NCI-H774 (cell line): Measurements from ENCODE around the gene UBR3.
"Not testable (repeated sequence)": the region's sequence is repeated elsewhere in the genome, so short reads cannot be mapped to it uniquely, and the experiment has no call there.

ENCODE experiments used
- DNase-seq: peaks from one replicate; lab custom pipeline; 2025; lab: John Stamatoyannopoulos, UW

UBR3 gene

DNA sequence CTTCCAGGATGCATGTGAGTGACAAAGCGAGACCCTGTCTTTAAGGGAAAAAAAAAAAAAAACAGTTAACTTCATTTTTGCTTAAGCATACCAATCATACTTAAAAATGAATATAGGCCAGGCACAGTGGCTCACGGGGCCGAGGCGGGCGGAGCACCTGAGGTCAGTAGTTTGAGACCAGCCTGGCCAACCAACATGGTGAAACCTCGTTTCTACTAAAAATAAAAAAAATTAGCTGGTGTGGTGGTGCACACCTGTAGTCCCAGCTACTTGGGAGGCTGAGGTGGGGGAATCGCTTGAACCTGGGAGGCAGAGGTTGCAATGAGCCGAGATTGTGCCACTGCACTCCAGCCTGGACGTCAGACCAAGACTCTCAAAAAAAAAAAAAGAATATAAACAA, 44.1 kb downstream of the UBR3 start:
- not testable (repeated sequence) for DNase-seq

DNA sequence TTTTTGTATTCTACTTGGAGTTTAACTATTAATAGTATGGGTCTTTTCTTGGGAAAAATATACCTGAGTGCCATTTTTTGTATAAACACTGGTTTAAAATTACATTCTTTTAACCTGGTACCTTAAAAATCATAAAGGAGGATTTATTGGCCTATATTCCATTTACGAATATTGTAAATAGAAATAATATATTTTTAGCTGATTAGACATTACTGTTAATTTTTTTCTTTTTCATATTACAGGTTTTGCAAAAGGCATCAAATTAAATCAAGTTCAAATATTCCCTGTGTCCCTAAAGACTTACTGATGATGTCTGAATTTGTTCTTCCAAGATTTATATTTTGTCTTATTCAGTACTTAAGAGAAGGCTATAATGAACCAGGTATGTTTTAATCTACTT, 44.7 kb downstream of the UBR3 start:
- no peak for DNase-seq

DNA sequence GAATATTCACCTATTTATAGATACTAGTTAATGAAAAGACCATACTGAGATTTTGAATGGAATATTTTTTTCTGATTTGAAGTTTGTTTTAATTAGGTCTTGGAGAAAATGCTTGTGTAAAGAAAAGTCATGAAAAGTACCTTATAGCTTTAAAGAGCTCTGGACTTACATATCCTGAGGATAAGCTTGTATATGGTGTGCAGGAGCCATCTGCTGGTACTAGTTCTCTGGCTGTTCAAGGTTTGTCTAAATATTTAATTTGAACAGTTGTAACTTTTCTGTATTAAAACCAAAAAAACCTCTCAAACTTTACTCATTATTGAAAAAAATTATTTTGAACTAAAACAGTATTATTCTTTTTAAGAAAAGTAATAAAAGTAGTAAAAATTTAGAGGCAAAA, 50.1 kb downstream of the UBR3 start:
- no peak for DNase-seq

DNA sequence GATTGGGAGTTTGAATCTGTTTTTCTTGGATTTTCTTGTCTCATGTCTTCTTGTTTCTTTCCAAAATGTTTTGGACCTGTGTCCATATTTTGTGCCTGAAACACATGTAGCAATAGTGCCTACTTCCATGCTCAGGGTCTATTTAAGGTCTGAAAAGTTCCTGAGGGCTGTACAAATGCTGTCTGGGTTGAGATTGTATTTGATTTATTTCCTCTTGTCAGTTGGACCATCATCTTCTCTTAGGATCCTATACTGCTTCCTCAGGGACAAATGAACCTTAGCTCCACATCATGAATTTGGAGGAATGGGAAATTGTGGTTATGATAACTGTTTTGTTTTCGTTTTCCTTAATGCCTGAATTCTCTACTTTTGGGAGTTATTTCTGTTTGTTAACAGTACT, 59.9 kb downstream of the UBR3 start:
- no peak for DNase-seq

DNA sequence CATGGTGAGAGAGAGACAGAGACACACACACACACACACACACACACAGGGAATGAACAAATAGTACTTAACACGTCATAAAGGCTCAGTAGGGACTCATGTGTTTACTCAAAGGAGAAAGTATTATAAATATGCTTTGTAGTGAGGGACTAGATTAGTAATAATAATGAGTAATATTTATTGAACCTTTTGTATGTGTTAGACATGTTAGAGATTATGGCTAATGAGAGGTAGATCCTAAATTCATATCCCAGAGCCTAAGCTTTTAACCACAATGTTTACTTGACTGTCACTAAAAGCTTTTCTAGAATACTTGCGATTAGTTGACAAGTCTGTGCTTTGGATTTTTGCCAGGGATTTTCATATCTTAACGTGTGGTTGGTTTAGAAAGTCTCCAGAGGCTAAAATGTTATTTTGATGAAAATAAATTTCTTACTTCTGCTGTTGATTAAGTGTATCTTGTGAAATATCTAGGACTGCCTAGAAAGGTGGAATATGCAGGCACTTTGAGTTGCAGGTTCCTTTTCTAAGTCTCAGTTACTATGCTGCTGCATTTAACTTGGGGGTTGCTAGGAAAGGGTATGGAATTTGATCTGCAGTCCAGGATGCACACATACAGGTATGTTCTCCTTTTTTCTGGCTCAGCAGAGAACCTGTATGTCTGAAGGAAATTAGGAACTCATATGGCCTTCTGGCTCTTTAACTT, 64.5 kb downstream of the UBR3 start:
- peak; percentile 57 for DNase-seq

DNA sequence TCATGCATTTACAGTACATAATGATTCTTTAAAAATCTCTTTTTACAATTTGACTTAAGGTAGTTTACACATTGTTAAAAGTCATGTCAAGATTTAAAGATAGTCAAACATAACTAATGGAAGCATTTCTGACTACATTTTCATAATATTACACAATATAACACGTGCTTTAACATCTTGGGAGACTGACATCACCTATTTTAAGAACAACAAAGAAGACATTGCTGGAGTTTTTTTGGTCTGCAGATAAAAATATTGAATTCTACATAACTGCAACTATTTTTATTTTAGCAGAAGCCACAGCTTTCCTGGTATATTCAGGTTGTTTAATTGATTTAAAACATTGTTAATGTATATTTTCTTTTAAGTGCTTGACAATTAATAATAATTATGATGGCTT, 65.7 kb downstream of the UBR3 start:
- no peak for DNase-seq

DNA sequence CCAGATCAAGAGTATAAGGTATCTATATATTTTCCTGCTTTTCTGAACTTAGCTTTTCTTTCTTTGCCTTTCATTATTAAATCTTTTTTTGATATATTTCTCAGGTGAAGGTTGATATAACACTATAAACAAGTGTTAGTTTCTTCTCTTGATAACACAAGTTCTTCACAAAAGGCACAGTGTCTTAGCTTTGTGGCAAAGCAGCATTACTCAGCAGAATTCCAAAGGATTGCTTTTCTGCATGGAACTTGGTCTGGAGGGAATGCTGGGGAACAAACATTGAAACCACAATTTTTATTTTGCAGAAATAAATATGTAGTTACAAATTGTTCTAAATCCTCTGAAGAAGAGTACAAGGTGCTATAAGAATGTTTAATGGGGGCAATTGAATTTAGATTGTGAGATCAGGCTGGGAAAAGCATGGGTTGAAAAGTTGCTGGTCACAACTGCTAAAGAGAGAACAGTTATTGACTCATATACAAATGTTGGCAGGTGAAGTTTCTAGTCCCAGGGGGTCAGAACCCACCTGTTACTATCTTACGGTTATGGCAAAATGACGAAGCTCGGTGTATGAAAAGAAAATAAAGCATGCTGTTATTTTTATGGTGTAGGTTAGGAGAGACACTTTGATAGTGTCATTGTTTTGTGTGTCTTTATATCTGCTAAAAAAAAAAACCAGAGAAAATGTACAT, 68.2 kb downstream of the UBR3 start:
- no peak for DNase-seq

DNA sequence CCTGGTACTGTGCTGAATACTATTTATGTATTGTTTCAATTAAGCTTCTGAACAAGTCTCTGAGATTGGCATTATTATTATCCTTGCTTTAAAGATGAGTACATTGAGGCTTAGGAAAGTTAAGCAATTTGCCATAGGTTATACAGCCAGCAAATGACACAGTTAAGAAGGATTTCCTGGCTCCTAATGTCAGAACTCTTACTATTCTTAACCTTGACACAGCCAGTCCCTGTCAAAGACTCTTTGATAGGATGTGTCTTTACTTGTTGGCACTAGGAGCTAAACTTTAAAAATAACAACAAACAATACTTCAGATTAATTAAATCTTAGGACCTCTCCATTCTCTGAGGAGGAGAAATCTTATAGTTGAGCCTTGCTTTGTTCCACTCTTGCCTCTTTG, 70.6 kb downstream of the UBR3 start:
- DNase-seq, result no peak

DNA sequence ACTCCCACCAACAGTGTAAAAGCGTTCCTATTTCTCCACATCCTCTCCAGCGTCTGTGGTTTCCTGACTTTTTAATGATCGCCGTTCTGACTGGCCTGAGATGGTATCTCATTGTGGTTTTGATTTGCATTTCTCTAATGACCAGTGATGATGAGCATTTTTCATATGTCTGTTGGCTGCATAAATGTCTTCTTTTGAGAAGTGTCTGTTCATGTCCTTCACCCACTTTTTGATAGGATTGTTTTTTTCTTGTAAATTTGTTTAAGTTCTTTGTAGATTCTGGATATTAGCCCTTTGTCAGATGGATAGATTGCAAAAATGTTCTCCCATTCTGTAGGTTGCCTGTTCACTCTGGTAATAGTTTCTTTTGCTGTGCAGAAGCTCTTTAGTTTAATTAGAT, 72.8 kb downstream of the UBR3 start:
- DNase-seq, result not testable (repeated sequence)

DNA sequence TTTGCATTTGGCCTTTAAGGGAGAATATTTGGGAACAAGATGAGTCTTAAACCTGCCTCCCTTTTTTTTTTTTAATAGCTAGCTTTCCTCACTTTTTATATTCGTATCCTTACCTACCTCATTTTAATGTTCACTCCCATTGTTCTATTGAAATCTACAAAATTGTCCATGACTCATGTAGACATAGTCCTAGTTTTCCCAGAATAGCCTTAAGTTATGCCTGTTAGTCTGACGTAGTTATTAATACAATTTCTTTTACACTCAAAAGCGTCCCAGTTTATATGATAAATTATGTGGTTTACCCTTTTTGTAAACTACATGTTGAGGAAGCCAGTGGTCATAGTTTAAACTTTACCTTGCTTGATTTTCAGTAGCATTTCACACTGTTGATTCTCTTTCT, 73.4 kb downstream of the UBR3 start:
- no peak for DNase-seq

DNA sequence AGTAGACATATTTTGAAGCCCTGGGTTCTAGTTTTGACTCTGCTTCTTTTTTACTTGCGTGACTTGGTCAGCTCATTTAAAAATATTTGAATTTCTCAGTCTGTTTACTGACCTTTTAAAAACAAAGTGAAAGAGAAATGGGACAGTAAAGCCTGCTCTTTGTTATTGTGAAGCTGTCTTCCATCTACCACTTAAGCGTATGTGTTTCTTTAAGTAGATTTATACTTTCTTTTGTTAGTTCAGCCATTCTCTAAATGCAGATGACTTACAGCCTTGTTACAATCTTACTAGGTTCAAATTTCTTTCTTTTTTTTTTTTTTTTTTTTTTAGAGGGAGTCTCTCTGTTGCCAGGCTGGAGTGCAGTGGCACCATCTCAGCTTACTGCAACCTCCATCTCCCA, 79.5 kb downstream of the UBR3 start:
- DNase-seq, result no peak

DNA sequence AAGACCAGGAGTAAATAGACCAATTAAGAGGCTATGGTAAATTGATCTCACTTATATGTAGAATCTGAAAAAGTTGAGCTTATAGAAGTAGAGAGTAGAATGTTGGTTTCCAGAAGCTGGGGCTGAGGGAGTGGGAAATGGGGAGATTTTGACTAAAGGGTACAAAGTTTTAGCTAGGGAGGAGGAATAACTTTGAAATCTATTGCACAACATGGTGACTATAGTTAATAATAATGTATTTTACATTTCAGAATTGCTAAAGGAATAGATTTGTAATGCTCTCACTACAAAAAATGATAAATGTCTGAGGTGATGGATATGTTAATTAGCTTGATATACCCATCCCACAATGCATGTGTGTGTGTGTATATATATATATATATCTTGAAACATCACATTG, 82.1 kb downstream of the UBR3 start:
- DNase-seq, result no peak

DNA sequence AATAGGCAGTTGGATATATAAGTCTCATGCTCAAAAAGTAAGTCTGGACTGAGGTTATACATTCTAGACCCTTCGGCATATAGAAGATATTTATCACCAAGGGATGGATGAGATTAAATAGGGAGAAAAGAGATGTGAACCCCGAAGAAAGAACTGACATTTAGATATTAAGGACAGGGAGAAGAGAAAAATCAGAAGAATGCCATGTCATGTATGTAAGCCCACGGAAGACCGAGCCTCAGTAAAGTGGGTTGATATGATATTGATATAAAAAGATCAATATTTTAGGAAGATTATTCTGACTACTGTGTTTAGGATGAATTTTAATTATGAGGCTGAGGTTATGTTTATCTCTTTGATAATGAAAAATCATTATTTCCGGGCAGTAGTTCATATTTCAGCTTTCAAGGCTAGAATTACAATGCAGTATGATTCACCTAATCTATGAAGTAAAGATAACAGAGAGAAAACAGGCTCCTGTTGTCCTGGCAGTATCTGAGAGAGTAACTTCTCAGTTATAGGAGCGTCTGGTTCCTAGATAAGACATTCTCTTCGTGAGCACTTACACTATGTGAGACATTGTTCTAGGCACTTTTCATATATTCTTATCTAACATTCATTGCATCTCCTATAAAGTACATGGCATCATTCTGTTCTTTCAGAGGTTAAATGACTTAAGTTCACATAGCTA, 83.0 kb downstream of the UBR3 start:
- DNase-seq, result no peak

DNA sequence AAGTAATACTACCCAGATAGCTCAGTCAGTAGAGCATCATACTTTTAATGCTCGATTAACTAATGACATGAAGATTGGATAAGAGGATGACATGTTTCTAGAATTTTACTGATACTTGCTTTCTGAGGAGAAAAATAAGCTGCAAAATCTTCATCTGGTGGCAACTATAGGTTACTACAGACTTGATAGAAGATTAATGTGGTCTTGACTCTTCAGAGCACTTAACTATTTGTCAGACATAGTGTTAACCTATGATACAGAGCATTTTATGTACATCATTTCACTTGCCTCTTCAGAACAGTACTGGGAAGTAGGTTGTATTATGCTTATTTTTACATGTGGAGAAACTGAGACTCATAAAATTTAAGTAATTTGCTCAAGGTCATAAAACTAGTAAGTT, 83.9 kb downstream of the UBR3 start:
- no peak for DNase-seq

DNA sequence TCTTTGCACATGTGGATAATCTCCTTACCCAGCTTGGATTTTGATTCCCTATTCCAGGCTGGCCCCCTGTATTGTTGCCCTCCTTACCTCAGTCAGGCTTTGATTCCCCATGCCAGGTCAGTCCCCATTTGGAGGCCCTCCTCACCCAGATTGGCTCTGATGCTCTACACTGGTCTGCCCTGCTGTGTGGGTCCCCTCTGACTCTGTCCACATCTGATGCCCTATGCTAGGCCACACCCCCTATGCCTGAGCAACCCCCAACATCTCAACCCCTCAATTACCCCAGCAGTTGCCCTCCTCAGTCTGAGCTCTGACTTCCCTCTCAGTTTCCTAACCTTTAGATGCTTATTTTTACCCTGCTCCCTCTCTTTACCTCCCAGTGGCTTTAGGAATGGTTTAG, 89.4 kb downstream of the UBR3 start:
- DNase-seq, result no peak

DNA sequence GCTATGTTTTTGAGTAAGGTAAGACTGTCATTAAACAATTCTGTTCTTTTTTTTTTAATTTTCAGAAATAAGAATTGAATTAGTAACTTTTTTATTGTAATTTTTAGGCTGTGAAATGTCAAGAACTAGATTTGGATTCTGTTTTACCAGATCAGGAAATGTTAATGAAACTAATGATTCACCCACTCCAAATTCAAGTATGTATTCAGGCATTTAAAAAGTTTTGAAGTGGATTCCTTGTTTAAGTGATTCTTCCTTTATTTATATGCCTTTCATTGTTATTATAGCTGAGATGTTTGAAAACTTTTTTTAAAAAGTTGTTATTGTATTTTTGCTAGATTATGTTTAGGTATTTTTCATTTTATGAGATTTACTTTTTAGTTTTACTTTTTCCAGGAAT, 96.7 kb downstream of the UBR3 start:
- DNase-seq, result no peak

DNA sequence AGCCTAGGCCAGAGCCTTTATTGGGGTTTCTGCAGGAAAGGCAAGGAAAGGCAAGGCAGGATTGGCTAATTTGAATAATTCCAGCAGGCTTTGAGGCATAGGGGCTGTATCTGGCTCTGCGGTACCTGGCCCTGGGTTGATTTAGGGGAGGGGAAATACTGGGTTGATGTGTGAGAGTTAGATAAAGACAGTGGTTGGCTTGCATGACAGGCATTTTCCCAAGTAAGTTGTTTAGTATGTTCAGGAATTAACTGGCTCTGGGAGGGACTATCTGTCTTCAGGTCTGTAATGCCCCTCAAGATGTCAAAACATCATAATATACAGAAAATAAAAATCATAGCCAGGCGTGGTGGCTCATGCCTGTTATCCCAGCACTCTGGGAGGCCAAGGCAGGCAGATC, 98.7 kb downstream of the UBR3 start:
- no peak for DNase-seq

DNA sequence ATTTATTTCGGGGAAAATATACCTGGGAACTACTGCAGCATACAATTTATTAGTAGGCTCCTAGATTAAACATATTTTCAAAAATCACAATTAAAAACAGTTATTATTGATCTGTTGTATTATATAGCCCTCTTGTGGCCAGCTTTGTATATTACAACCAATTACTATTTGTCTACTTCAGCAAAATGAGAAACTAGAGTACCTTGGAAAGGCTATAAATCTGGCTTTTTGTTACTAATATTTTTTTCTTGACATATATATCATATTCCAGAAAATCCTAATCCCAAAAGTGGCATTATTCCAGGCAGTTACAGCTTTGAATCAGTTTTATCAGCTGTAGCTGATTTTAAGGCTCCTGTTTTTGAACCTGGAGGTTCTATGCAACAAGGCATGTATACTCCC, 101.2 kb downstream of the UBR3 start:
- DNase-seq, result peak; percentile 27

DNA sequence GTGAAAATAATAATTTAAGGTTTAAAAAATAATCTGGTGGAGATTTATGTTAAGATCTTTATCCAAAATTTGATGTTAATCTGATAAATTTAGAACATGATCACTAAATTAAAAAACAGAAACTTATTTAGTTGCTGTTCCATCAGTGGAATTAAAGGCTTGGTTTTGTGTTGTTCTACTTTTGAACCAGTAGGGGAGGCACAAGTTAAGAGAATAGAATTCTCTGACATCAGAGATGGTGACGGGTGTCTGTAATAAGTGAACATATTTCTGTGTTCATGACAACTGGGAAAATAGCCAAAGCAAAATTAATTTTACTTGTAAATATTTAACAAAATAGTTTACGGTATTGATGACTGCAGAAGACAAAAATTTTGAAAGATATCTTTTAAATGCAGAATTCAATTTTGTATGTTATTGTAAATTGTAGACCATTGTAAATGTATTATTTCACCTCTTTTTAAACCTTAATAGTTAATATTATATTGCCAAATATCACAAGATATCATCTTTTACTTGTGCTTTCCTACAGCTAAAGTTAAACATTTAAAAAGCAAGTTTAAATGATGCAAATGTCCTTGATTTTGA, 106.0 kb downstream of the UBR3 start:
- peak; percentile 43 for DNase-seq

DNA sequence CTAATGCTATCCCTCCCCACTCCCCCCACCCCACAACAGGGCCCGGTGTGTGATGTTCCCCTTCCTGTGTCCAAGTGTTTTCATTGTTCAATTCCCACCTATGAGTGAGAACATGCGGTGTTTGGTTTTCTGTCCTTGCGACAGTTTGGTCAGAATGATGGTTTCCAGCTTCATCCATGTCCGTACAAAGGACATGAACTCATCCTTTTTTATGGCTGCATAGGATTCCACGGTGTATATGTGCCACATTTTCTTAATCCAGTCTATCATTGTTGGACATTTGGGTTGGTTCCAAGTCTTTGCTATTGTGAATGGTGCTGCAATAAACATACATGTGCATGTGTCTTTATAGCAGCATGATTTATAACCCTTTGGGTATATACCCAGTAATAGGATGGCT, 109.4 kb downstream of the UBR3 start:
- not testable (repeated sequence) for DNase-seq

DNA sequence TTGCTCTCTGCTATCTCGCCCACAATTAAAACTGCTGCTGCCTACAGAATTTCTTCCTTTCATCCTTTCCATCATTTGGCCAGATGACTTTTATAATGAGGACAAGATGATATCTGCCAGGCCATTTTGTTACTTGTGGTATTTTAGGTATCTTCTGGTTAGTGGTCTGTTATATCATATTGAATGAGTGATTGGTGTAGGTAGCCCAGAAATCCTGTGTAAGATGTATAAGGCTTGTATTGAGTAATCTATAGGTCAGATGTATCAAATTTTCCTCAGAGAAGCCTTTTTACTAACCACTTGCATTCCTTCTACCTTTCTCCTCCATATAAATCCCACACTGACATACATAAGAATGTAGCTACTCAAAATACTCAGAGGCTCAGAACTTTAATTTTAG, 118.3 kb downstream of the UBR3 start:
- no peak for DNase-seq

DNA sequence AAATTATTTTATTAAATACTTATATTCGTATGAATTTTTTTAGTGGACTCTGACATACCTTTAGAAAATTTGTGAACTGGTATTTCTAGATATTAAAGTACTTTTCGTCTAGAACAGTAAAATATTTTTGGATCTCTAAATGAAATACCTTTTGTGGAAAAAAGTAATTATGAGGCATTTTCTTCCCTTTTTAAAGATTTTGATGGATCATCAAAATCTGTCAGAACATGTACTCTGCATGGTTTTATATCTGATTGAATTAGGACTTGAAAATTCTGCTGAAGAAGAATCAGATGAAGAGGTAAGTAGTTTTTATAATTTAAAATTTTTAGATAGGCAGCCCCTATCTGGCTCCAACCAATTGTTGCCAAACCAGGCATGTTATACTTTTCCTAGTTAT, 118.8 kb downstream of the UBR3 start:
- no peak for DNase-seq

DNA sequence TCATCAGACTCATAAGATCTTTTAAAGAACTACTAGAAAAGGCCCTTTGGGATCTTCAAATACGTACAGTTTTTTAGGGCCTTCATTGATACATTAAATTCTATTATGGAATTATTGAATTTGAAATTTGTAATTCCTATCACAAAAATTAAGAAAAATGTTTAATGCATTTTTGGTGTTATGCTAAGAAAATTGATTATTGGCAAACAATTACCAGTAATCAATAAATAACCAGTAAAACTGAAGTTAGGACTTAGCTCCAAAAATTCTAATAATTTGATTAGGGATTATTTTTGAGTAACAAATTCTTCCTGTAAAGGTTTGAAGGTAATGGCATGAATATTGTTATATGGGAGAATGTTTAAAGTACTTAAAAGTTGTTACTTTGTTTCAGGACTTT, 119.3 kb downstream of the UBR3 start:
- no peak for DNase-seq
